ENCODE data around the gene FOXP2. TPM values are rescaled to one million over a fixed set of nuclear protein-coding genes. Genes with fewer than 3 reads are reported as not detected.

FOXP2 gene
- total and polyA plus RNA-seq, 10 of the 15 experiments (the other 5 are each of a cell fraction or from before 2014, with no cell fraction given), result 0.99 to 2.5 (median 1.8) TPM

DNA sequence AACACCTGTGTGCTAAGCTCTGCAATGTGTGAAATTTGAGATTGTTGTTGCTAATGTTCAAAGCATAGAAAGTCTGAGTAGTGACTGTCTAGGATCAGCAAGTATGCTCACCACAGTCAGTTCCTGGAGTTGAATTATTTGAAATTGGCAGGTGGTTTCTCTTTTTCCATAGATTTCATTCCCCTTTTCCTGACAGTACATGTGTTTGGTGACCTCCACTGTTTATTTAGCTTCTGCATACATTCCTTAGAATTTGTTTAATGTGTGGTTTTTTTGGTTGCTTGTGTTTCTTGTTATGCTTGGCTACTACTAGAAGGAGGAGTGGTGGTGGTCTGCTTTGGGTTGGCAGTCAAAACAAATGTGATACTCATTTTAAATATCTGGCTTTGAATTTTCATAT is 52.3 kb downstream of the FOXP2 start:
- no peaks in the 10 kb centered on the region for H3K36me3 ChIP-seq (ENCODE audit: control insufficient read depth in 2 of 2, insufficient read depth in 2 of 2, low read length in 1 of 2)
- DNase-seq (ENCODE audit: low read depth, low spot score) (no peak), ATAC-seq (no peak), FAIRE-seq (no peak)
- no peak overlapping the region for H2AFZ ChIP-seq (ENCODE audit: control insufficient read depth, low read depth, low read length)
- intact Hi-C loops (cut with micrococcal nuclease; ENCODE audit: unreplicated experiment) (no loop called here), in situ Hi-C loops (cut with MboI) (no loop called here)
- ChIA-PET SMC1A (ENCODE audit: uncharacterized antibody, unreplicated experiment) (interaction anchor here (2.1 kb wide), 1 partner anchor 15 kb away, joined by 6 read pairs; no protein-coding TSS in a partner anchor), CTCF (interaction anchor here (0.7 to 1.5 kb wide), 2 partner anchors 9 to 254 kb away, joined by 3 read pairs; no protein-coding TSS in a partner anchor), RAD21 (ENCODE audit: unreplicated experiment) (no interaction called here), POLR2A (no interaction called here)
- H3K4me2 ChIP-seq (ENCODE audit: control insufficient read depth, insufficient read depth), result no peak overlapping the region
- TF ChIP-seq SIX5 (IDR thresholded peaks at IDR 0.05; ENCODE audit: low read depth, low read length, severe bottlenecking) (no peak), ZNF274 (IDR thresholded peaks at IDR 0.05; ENCODE audit: insufficient read depth, insufficient read length) (no peak), ESRRA (IDR thresholded peaks at IDR 0.05; ENCODE audit: low read length) (no peak), EGR1 (IDR thresholded peaks at IDR 0.05; ENCODE audit: borderline replicate concordance in 1 of 2, low read depth in 2 of 2, low read length in 2 of 2) (no peak), ASH2L (IDR thresholded peaks at IDR 0.05; ENCODE audit: borderline replicate concordance, low read depth) (no peak), BCL11A (IDR thresholded peaks at IDR 0.05; ENCODE audit: low read depth, low read length) (no peak), CREM (IDR thresholded peaks at IDR 0.05; ENCODE audit: low read depth) (no peak), ETV6 (conservative IDR thresholded peaks at IDR 0.05 in 1 of 2, IDR thresholded peaks at IDR 0.05 in 1 of 2; ENCODE audit: borderline replicate concordance in 1 of 2, low read depth in 1 of 2) (no peak), RBBP5 (conservative IDR thresholded peaks at IDR 0.05) (no peak)
- TF ChIP-seq, protein P1, sequence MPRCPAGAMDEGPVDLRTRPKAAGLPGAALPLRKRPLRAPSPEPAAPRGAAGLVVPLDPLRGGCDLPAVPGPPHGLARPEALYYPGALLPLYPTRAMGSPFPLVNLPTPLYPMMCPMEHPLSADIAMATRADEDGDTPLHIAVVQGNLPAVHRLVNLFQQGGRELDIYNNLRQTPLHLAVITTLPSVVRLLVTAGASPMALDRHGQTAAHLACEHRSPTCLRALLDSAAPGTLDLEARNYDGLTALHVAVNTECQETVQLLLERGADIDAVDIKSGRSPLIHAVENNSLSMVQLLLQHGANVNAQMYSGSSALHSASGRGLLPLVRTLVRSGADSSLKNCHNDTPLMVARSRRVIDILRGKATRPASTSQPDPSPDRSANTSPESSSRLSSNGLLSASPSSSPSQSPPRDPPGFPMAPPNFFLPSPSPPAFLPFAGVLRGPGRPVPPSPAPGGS (IDR thresholded peaks at IDR 0.05; ENCODE audit: borderline replicate concordance, insufficient read depth, low read depth, low read length, poor library complexity, severe bottlenecking), result no peak
- TF ChIP-seq, protein P2, sequence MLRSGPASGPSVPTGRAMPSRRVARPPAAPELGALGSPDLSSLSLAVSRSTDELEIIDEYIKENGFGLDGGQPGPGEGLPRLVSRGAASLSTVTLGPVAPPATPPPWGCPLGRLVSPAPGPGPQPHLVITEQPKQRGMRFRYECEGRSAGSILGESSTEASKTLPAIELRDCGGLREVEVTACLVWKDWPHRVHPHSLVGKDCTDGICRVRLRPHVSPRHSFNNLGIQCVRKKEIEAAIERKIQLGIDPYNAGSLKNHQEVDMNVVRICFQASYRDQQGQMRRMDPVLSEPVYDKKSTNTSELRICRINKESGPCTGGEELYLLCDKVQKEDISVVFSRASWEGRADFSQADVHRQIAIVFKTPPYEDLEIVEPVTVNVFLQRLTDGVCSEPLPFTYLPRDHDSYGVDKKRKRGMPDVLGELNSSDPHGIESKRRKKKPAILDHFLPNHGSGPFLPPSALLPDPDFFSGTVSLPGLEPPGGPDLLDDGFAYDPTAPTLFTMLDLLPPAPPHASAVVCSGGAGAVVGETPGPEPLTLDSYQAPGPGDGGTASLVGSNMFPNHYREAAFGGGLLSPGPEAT (IDR thresholded peaks at IDR 0.05; ENCODE audit: low read depth), result no peak
- TF ChIP-seq, protein P3, sequence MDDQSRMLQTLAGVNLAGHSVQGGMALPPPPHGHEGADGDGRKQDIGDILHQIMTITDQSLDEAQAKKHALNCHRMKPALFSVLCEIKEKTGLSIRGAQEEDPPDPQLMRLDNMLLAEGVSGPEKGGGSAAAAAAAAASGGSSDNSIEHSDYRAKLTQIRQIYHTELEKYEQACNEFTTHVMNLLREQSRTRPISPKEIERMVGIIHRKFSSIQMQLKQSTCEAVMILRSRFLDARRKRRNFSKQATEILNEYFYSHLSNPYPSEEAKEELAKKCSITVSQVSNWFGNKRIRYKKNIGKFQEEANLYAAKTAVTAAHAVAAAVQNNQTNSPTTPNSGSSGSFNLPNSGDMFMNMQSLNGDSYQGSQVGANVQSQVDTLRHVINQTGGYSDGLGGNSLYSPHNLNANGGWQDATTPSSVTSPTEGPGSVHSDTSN (IDR thresholded peaks at IDR 0.05; ENCODE audit: insufficient replicate concordance, low read depth, low read length), result no peak
- no TSS peak for BruUV-seq (replicated peaks)
- H3K4me1 ChIP-seq (ENCODE audit: control insufficient read depth, insufficient read depth, low read length), result no peaks in the 10 kb centered on the region
- H3K9ac ChIP-seq (ENCODE audit: control insufficient read depth, insufficient read depth, low read length), result no peak overlapping the region
- H3K79me2 ChIP-seq (ENCODE audit: control insufficient read depth, insufficient read depth, low read length), result no peaks in the 10 kb centered on the region
- H3K27me3 ChIP-seq (replicated peaks in 1 of 2; ENCODE audit: control insufficient read depth in 2 of 2, insufficient read depth in 2 of 2, low read length in 1 of 2), result no peaks in the 10 kb centered on the region
- no peaks in the 10 kb centered on the region for H3K9me3 ChIP-seq (replicated peaks; ENCODE audit: control insufficient read depth, insufficient read depth, low read length)
- no peak overlapping the region for H3K27ac ChIP-seq (ENCODE audit: control insufficient read depth, insufficient read depth)
- H4K20me1 ChIP-seq (ENCODE audit: control insufficient read depth, insufficient read depth), result no peaks in the 10 kb centered on the region
- H3K4me3 ChIP-seq, result no peak overlapping the region

All from GM12878 (cell line).